ENCODE measurements around the gene DLG2. TPM values are rescaled to one million over a fixed set of nuclear protein-coding genes. Genes with fewer than 3 reads are reported as not detected.

Gene DLG2
- total RNA-seq, 4 donors from 2014 or later = 1.3 to 4.7 (median 2.4) TPM

GRCh38 chr11:85045716-85046115, 581.4 kb downstream of the DLG2 start:
- no peak overlapping the region for H3K4me3 ChIP-seq
- in situ Hi-C loops (cut with MboI; ENCODE audit: low sequenced_read_pairs in 4 of 4) (no loop called here), intact Hi-C loops (cut with DNase I; ENCODE audit: low total_unique reads) (no loop called here)

GRCh38 chr11:85044911-85045310, 582.2 kb downstream of the DLG2 start:
- H3K27ac ChIP-seq = no peak overlapping the region
- no peak for TF ChIP-seq CTCF (IDR thresholded peaks at IDR 0.05 in 4 of 5, conservative IDR thresholded peaks at IDR 0.05 in 1 of 5)
- TF ChIP-seq POLR2A (IDR thresholded peaks at IDR 0.05) = no peak
- H3K4me1 ChIP-seq = no peaks in the 10 kb centered on the region
- no peak for ATAC-seq
- intact Hi-C loops (cut with DNase I; ENCODE audit: low total_unique reads) = no loop called here
- H3K27me3 ChIP-seq = no peaks in the 10 kb centered on the region
- no peak for DNase-seq
- in situ Hi-C loops (cut with MboI; ENCODE audit: low sequenced_read_pairs in 4 of 4) = no loop called here
- H3K9me3 ChIP-seq = no peaks in the 10 kb centered on the region
- no peak overlapping the region for H3K4me3 ChIP-seq
- no peaks in the 10 kb centered on the region for H3K36me3 ChIP-seq

More at GRCh38 chr11:85045716-85046115, 581.4 kb downstream of the DLG2 start:
- no peak for TF ChIP-seq POLR2A (IDR thresholded peaks at IDR 0.05)
- TF ChIP-seq CTCF (IDR thresholded peaks at IDR 0.05 in 4 of 5, conservative IDR thresholded peaks at IDR 0.05 in 1 of 5) = no peak
- H3K36me3 ChIP-seq = no peaks in the 10 kb centered on the region
- no peaks in the 10 kb centered on the region for H3K9me3 ChIP-seq
- no peaks in the 10 kb centered on the region for H3K27me3 ChIP-seq
- DNase-seq (no peak), ATAC-seq (no peak)
- H3K4me1 ChIP-seq = no peaks in the 10 kb centered on the region
- H3K27ac ChIP-seq = no peak overlapping the region

- no peak overlapping the region for H3K27ac ChIP-seq
- no peak overlapping the region for H3K4me3 ChIP-seq
- no peak for ATAC-seq
- no peak for DNase-seq
- H3K27me3 ChIP-seq = no peaks in the 10 kb centered on the region
- in situ Hi-C loops (cut with MboI; ENCODE audit: low sequenced_read_pairs in 4 of 4) = no loop called here
- H3K36me3 ChIP-seq = no peaks in the 10 kb centered on the region
- TF ChIP-seq POLR2A (IDR thresholded peaks at IDR 0.05) (no peak), CTCF (IDR thresholded peaks at IDR 0.05 in 4 of 5, conservative IDR thresholded peaks at IDR 0.05 in 1 of 5) (no peak)
- no peaks in the 10 kb centered on the region for H3K9me3 ChIP-seq
- no peaks in the 10 kb centered on the region for H3K4me1 ChIP-seq
- intact Hi-C loops (cut with DNase I; ENCODE audit: low total_unique reads) = no loop called here
Measured at GRCh38 chr11:85042361-85042760, 584.8 kb downstream of the DLG2 start.

- DNase-seq (no peak), ATAC-seq (no peak)
- intact Hi-C loops (cut with DNase I; ENCODE audit: low total_unique reads) (no loop called here), in situ Hi-C loops (cut with MboI; ENCODE audit: low sequenced_read_pairs in 4 of 4) (no loop called here)
- Histone ChIP-seq H3K4me3 (no peak overlapping the region), H3K36me3 (no peaks in the 10 kb centered on the region), H3K4me1 (no peaks in the 10 kb centered on the region), H3K27me3 (no peaks in the 10 kb centered on the region), H3K9me3 (no peaks in the 10 kb centered on the region), H3K27ac (no peak overlapping the region)
- TF ChIP-seq CTCF (IDR thresholded peaks at IDR 0.05 in 4 of 5, conservative IDR thresholded peaks at IDR 0.05 in 1 of 5) (no peak), POLR2A (IDR thresholded peaks at IDR 0.05) (no peak)
Measured at GRCh38 chr11:85040166-85040565, 587.0 kb downstream of the DLG2 start.

- ATAC-seq = no peak
- Histone ChIP-seq H3K27ac (no peak overlapping the region), H3K9me3 (no peaks in the 10 kb centered on the region), H3K4me1 (no peaks in the 10 kb centered on the region), H3K4me3 (no peak overlapping the region), H3K27me3 (no peaks in the 10 kb centered on the region), H3K36me3 (no peaks in the 10 kb centered on the region)
- intact Hi-C loops (cut with DNase I; ENCODE audit: low total_unique reads) (no loop called here), in situ Hi-C loops (cut with MboI; ENCODE audit: low sequenced_read_pairs in 4 of 4) (no loop called here)
- TF ChIP-seq CTCF (IDR thresholded peaks at IDR 0.05 in 4 of 5, conservative IDR thresholded peaks at IDR 0.05 in 1 of 5) (no peak), POLR2A (IDR thresholded peaks at IDR 0.05) (no peak)
- no peak for DNase-seq
Measured at GRCh38 chr11:85029964-85030363, 597.2 kb downstream of the DLG2 start.
